SK-N-MC (cell line): ENCODE results near the gene ZNF99.

Experiments
- EZH2 ChIP-seq: fragments of 200-600 bp; sonication (generic); IDR thresholded peaks from one replicate; pipeline ENCODE4 v1.6.1; 2017; ENCODE audit warnings: antibody characterized with exemption
- FOXP2 ChIP-seq: optimal IDR thresholded peaks from 2 replicates; pipeline ENCODE3; 2011; ENCODE audit warnings: mild to moderate bottlenecking, moderate library complexity; ENCODE audit not compliant: insufficient read depth; ENCODE audit errors: extremely low read length, control extremely low read depth
- POLR2AphosphoS5 ChIP-seq: IDR thresholded peaks from 2 replicates; pipeline ENCODE4 v1.6.1; 2012; ENCODE audit warnings: mild to moderate bottlenecking, low read depth, low read length, borderline replicate concordance

DNA sequence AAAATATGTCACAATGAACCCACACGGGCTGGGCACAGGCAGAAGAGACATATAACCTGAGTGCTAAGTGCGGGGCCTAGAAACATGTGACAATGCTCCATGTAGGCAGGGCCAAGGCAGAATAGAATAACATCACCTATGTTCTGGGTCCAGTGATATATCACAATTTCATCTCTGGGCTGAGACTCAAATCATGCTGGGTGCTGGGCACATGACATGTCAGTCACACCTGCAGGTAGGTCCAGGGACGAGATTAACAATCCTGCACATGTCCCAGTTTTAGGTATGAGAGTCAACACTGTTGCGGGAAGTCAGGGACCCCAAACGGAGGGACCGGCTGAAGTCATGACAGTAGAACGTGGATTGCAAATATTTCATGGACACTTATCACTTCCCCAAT is 50.3 kb downstream of the ZNF99 start:
- TF ChIP-seq EZH2 (no peak), POLR2AphosphoS5 (no peak), FOXP2 (no peak)
